ENCODE data around the gene PDE9A.

GRCh38 chr21:42760951-42761751, 107.7 kb downstream of the PDE9A start:
- TF ChIP-seq POLR2A (IDR thresholded peaks at IDR 0.05) = no peak
- TF ChIP-seq CTCF (IDR thresholded peaks at IDR 0.05) = no peak
- no peak for TF ChIP-seq EP300 (IDR thresholded peaks at IDR 0.05)
